HEK293 (cell line): ENCODE measurements around the gene HEATR9.

ENCODE experiments used
- CTCF ChIA-PET: fragments of 350-600 bp; formaldehyde crosslinking; extraction: SDS; loops from one replicate; lab custom pipeline; 2021; ENCODE audit warnings: antibody characterized with exemption; lab: Yijun Ruan, JAX
- POLR2A ChIA-PET: fragments of 300-600 bp; formaldehyde crosslinking; extraction: SDS; loops from one replicate; lab custom pipeline; 2020; ENCODE audit warnings: antibody characterized with exemption, inconsistent platforms; lab: Yijun Ruan, JAX
- H3K27ac ChIP-seq: fragments of 200-500 bp; sonication (Bioruptor generic); 2 replicates; pipeline ENCODE4 v1.5.1; 2014; ENCODE audit warnings: low read depth, low read length, control low read depth, inconsistent platforms; ENCODE audit errors: extremely low read depth
- H3K36me3 ChIP-seq, 2 experiments: fragments of 200-500 bp in 1 of 2; sonication (Bioruptor generic) in 1 of 2; 1 replicate in 1 of 2; 2 replicates in 1 of 2; pipeline ENCODE4 v1.5.1; 2014 to 2017; ENCODE audit warnings: inconsistent platforms in 2 of 2, low read length in 2 of 2; ENCODE audit not compliant: control insufficient read depth in 2 of 2, insufficient read depth in 1 of 2
- H3K4me1 ChIP-seq: fragments of 200-500 bp; sonication (Bioruptor generic); 2 replicates; pipeline ENCODE4 v1.5.1; 2014; ENCODE audit warnings: mild to moderate bottlenecking, low read length, inconsistent platforms; ENCODE audit not compliant: control insufficient read depth, insufficient read depth
- H3K4me3 ChIP-seq: 2 replicates; pipeline ENCODE4 v1.5.1; 2011; ENCODE audit warnings: low read depth, mild to moderate bottlenecking, control low read depth, low read length, moderate library complexity
- H3K9me3 ChIP-seq: fragments of 200-500 bp; sonication (Bioruptor generic); 2 replicates; pipeline ENCODE4 v1.5.1; 2014; ENCODE audit warnings: low read depth, low read length, inconsistent platforms; ENCODE audit not compliant: control insufficient read depth, insufficient read depth
- GLI4 ChIP-seq: fragments of 450-650 bp; formaldehyde crosslinking; IDR thresholded peaks from 2 replicates; pipeline ENCODE4 v1.5.1; 2016; ENCODE audit warnings: missing biosample characterization, missing genetic modification characterization
- PRDM1 ChIP-seq: fragments of 450-650 bp; formaldehyde crosslinking; IDR thresholded peaks from 2 replicates; pipeline ENCODE4; 2016; ENCODE audit warnings: missing biosample characterization, missing genetic modification characterization
- TCF7L2 ChIP-seq: IDR thresholded peaks from 2 replicates; pipeline ENCODE4 v1.6.1; 2011; ENCODE audit warnings: low read depth, mild to moderate bottlenecking, inconsistent platforms, low read length, moderate library complexity, borderline replicate concordance
- WT1 ChIP-seq: fragments of 450-650 bp; formaldehyde crosslinking; IDR thresholded peaks from 2 replicates; pipeline ENCODE4 v1.5.1; 2016; ENCODE audit warnings: missing biosample characterization, missing genetic modification characterization
- ZEB2 ChIP-seq: fragments of 450-650 bp; formaldehyde crosslinking; IDR thresholded peaks from 2 replicates; pipeline ENCODE4 v1.5.1; 2016; ENCODE audit warnings: missing biosample characterization, missing genetic modification characterization
- ZFP41 ChIP-seq: fragments of 450-650 bp; formaldehyde crosslinking; IDR thresholded peaks from 2 replicates; pipeline ENCODE4 v1.5.1; 2016; ENCODE audit warnings: missing biosample characterization, missing genetic modification characterization, borderline replicate concordance
- ZNF121 ChIP-seq: fragments of 450-650 bp; formaldehyde crosslinking; IDR thresholded peaks from 2 replicates; pipeline ENCODE4 v1.5.1; 2016; ENCODE audit warnings: missing biosample characterization, missing genetic modification characterization
- ZNF132 ChIP-seq: fragments of 450-650 bp; formaldehyde crosslinking; IDR thresholded peaks from 2 replicates; pipeline ENCODE4 v1.5.1; 2017; ENCODE audit warnings: missing biosample characterization, missing genetic modification characterization, borderline replicate concordance
- ZNF311 ChIP-seq: fragments of 450-650 bp; formaldehyde crosslinking; IDR thresholded peaks from 2 replicates; pipeline ENCODE4 v1.5.1; 2017; ENCODE audit warnings: missing biosample characterization, missing genetic modification characterization, borderline replicate concordance
- ZNF354C ChIP-seq: fragments of 450-650 bp; formaldehyde crosslinking; IDR thresholded peaks from 2 replicates; pipeline ENCODE4 v1.5.1; 2016; ENCODE audit warnings: missing biosample characterization, missing genetic modification characterization, low read depth, borderline replicate concordance
- ZNF530 ChIP-seq: fragments of 450-650 bp; formaldehyde crosslinking; IDR thresholded peaks from 2 replicates; pipeline ENCODE4 v1.5.1; 2016; ENCODE audit warnings: low read depth, missing biosample characterization, missing genetic modification characterization
- ZNF558 ChIP-seq: fragments of 450-650 bp; formaldehyde crosslinking; IDR thresholded peaks from 2 replicates; pipeline ENCODE4 v1.5.1; 2016; ENCODE audit warnings: missing biosample characterization, missing genetic modification characterization
- ZNF561 ChIP-seq: fragments of 450-650 bp; IDR thresholded peaks from 2 replicates; pipeline ENCODE4 v1.5.1; 2018; ENCODE audit warnings: missing biosample characterization, missing genetic modification characterization, borderline replicate concordance
- ZNF654 ChIP-seq: fragments of 450-650 bp; formaldehyde crosslinking; IDR thresholded peaks from 2 replicates; pipeline ENCODE4 v1.5.1; 2016; ENCODE audit warnings: low read depth, missing biosample characterization, missing genetic modification characterization
- ZNF785 ChIP-seq: fragments of 450-650 bp; formaldehyde crosslinking; IDR thresholded peaks from 2 replicates; pipeline ENCODE4 v1.5.1; 2016; ENCODE audit warnings: missing biosample characterization, missing genetic modification characterization
- ZSCAN30 ChIP-seq: fragments of 450-650 bp; IDR thresholded peaks from 2 replicates; pipeline ENCODE4 v1.5.1; 2018; ENCODE audit warnings: missing biosample characterization, mild to moderate bottlenecking, missing genetic modification characterization, moderate library complexity
- TF ChIP-seq, protein P1 (sequence below): fragments of 450-650 bp; formaldehyde crosslinking; IDR thresholded peaks from 2 replicates; pipeline ENCODE4 v1.5.1; 2017; ENCODE audit warnings: missing biosample characterization, mild to moderate bottlenecking, missing genetic modification characterization, moderate library complexity
- TF ChIP-seq, protein P2 (sequence below): fragments of 450-650 bp; formaldehyde crosslinking; IDR thresholded peaks from 2 replicates; pipeline ENCODE4 v1.5.1; 2016; ENCODE audit warnings: missing biosample characterization, missing genetic modification characterization
- TF ChIP-seq, protein P3 (sequence below): fragments of 450-650 bp; formaldehyde crosslinking; IDR thresholded peaks from 2 replicates; pipeline ENCODE4 v1.5.1; 2016; ENCODE audit warnings: missing biosample characterization, missing genetic modification characterization
- TF ChIP-seq, protein P4 (sequence below): fragments of 450-650 bp; formaldehyde crosslinking; IDR thresholded peaks from 2 replicates; pipeline ENCODE4 v1.5.1; 2016; ENCODE audit warnings: missing biosample characterization, missing genetic modification characterization
- TF ChIP-seq, protein P5 (sequence below): fragments of 450-650 bp; formaldehyde crosslinking; IDR thresholded peaks from 2 replicates; pipeline ENCODE4 v1.5.1; 2016; ENCODE audit warnings: missing biosample characterization, missing genetic modification characterization, borderline replicate concordance
- TF ChIP-seq, protein P6 (sequence below): fragments of 450-650 bp; formaldehyde crosslinking; IDR thresholded peaks from 2 replicates; pipeline ENCODE4 v1.5.1; 2016; ENCODE audit warnings: missing biosample characterization, missing genetic modification characterization

The HEATR9 gene

DNA sequence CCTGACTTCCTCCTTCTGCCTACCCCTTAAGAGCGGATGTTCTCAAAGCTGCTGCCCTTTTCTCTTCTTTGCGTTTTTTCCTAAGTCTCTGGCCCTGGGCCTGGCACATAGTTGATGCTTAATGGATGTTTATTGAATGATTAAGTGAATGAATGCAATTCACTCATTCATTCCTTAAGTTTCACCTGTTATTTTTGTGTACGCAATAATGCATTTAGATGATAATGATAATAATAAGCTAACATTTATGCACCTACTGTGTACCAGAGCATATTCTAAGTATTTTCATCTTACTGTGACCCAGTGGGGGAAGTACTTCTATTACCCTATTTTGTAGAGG, 7.1 kb upstream of the HEATR9 start (continued):
- TF ChIP-seq, protein P1, sequence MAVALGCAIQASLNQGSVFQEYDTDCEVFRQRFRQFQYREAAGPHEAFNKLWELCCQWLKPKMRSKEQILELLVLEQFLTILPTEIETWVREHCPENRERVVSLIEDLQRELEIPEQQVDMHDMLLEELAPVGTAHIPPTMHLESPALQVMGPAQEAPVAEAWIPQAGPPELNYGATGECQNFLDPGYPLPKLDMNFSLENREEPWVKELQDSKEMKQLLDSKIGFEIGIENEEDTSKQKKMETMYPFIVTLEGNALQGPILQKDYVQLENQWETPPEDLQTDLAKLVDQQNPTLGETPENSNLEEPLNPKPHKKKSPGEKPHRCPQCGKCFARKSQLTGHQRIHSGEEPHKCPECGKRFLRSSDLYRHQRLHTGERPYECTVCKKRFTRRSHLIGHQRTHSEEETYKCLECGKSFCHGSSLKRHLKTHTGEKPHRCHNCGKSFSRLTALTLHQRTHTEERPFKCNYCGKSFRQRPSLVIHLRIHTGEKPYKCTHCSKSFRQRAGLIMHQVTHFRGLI (tag by site-specific recombination): no peak

DNA sequence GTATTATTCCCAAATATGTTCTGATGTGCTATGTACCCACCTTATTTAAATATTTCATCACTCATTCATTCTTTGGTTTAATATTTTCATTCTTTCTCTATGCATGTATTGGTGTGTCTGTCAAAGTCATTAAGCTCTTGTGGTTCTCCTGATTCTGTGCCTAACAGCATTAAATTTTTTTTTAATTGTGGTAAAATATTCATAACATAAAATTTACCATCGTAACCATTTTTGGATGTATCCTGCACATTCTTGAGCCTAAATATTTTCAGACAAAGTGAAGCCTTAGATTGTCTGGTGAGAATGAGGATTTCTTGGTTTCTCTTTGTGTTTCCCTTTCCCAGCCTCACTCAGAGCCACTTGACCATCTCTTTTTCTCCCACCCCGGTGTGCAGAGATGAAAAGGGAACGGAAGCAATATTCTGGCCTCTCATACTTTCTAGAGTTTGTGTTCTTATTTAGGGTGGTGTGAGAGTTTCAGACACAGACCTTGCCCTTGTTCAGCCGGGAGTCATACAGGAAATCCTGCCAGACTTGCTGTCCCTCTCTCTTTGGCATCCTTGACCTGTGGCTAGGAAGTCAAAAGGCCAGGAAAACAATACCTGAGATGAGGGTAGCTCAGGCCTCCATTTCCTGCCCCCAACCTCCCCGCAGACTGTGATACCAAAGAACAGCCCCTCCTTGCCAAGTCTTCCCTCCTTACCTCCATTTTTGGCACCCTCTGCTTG, 6.5 kb upstream of the HEATR9 start:
- ChIA-PET POLR2A (interaction anchor here (0.6 kb wide), 1 partner anchor 12 kb away, joined by 3 read pairs; no protein-coding TSS in a partner anchor), CTCF (interaction anchor here (0.7 to 2.1 kb wide), 4 partner anchors 14 to 26 kb away, joined by 4 to 8 read pairs (median 5); no protein-coding TSS in a partner anchor)

DNA sequence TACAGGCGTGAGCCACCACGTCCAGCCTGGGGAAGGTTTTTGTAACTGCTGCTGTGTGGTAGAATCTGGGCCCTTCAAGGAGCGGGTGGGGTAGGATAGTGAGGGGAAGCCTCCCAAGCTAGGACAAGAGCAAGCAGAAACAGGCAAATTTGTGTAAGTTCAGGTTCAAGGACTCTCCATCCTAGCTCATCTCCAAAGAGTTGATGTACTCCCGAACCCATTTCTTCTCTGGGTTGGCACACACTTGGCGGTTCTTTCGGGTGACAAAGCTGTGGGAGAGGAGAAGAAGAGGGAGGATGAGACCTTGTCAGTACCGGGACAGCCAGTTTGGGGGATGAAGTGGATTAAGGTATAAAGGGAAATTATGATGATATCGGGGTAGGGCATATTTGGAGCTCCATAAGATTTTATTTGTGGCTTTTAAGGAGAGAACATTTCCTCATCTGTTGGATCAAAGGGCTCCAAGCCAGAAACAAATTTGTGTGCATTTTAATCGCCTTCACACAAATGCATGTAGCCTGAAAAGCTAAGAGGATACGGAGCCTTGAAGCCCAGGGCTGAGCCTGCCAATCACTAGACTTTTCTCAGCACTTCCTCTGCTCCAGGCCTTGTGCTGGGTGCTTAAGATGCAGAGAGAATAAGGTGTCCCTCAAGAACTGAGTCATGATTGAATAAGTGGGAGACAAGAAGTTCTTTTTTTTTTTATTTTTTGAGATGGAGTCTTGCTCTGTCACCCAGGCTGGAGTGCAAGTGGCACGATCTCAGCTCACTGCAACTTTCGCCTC, 3.7 kb upstream of the HEATR9 start:
- Histone ChIP-seq H3K27ac (no peak overlapping the region), H3K4me3 (no peak overlapping the region), H3K9me3 (no peaks in the 10 kb centered on the region), H3K36me3 (no peaks in the 10 kb centered on the region), H3K4me1 (no peaks in the 10 kb centered on the region)
- ChIA-PET CTCF (interaction anchor here (0.6 to 0.8 kb wide), 4 partner anchors 23 to 137 kb away, joined by 3 to 7 read pairs (median 3); no protein-coding TSS in a partner anchor), POLR2A (no interaction called here)
- TF ChIP-seq, protein P2, sequence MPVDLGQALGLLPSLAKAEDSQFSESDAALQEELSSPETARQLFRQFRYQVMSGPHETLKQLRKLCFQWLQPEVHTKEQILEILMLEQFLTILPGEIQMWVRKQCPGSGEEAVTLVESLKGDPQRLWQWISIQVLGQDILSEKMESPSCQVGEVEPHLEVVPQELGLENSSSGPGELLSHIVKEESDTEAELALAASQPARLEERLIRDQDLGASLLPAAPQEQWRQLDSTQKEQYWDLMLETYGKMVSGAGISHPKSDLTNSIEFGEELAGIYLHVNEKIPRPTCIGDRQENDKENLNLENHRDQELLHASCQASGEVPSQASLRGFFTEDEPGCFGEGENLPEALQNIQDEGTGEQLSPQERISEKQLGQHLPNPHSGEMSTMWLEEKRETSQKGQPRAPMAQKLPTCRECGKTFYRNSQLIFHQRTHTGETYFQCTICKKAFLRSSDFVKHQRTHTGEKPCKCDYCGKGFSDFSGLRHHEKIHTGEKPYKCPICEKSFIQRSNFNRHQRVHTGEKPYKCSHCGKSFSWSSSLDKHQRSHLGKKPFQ (tag by site-specific recombination): no peak
- TF ChIP-seq ZNF558 (tag by site-specific recombination): no peak
- no peak for TF ChIP-seq ZNF561 (tag by site-specific recombination)
- TF ChIP-seq, protein P3, sequence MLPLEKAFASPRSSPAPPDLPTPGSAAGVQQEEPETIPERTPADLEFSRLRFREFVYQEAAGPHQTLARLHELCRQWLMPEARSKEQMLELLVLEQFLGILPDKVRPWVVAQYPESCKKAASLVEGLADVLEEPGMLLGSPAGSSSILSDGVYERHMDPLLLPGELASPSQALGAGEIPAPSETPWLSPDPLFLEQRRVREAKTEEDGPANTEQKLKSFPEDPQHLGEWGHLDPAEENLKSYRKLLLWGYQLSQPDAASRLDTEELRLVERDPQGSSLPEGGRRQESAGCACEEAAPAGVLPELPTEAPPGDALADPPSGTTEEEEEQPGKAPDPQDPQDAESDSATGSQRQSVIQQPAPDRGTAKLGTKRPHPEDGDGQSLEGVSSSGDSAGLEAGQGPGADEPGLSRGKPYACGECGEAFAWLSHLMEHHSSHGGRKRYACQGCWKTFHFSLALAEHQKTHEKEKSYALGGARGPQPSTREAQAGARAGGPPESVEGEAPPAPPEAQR (tag by site-specific recombination): no peak
- TF ChIP-seq GLI4 (tag by site-specific recombination): no peak
- TF ChIP-seq PRDM1 (tag by site-specific recombination): no peak
- no peak for TF ChIP-seq ZFP41 (tag by site-specific recombination)
- no peak for TF ChIP-seq ZNF785 (tag by site-specific recombination)
- no peak for TF ChIP-seq ZNF132 (tag by site-specific recombination)
- TF ChIP-seq ZSCAN30 (tag by site-specific recombination): no peak
- TF ChIP-seq, protein P4, sequence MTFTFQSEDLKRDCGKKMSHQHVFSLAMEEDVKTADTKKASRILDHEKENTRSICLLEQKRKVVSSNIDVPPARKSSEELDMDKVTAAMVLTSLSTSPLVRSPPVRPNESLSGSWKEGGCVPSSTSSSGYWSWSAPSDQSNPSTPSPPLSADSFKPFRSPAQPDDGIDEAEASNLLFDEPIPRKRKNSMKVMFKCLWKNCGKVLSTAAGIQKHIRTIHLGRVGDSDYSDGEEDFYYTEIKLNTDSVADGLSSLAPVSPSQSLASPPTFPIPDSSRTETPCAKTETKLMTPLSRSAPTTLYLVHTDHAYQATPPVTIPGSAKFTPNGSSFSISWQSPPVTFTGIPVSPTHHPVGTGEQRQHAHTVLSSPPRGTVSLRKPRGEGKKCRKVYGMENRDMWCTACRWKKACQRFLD (tag by site-specific recombination): no peak
- TF ChIP-seq, protein P5, sequence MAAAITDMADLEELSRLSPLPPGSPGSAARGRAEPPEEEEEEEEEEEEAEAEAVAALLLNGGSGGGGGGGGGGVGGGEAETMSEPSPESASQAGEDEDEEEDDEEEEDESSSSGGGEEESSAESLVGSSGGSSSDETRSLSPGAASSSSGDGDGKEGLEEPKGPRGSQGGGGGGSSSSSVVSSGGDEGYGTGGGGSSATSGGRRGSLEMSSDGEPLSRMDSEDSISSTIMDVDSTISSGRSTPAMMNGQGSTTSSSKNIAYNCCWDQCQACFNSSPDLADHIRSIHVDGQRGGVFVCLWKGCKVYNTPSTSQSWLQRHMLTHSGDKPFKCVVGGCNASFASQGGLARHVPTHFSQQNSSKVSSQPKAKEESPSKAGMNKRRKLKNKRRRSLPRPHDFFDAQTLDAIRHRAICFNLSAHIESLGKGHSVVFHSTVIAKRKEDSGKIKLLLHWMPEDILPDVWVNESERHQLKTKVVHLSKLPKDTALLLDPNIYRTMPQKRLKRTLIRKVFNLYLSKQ (tag by site-specific recombination): no peak
- no peak for TF ChIP-seq ZNF654 (tag by site-specific recombination)
- no peak for TF ChIP-seq ZNF311 (tag by site-specific recombination)
- TF ChIP-seq ZNF354C (tag by site-specific recombination): no peak

More for the DNA sequence above, 6.5 kb upstream of the HEATR9 start:
- Histone ChIP-seq H3K27ac (no peak overlapping the region), H3K9me3 (no peaks in the 10 kb centered on the region), H3K36me3 (no peaks in the 10 kb centered on the region), H3K4me3 (no peak overlapping the region), H3K4me1 (no peaks in the 10 kb centered on the region)
- TF ChIP-seq ZEB2 (no peak), ZNF530 (no peak), TCF7L2 (no peak), WT1 (tag by site-specific recombination) (no peak), ZNF121 (tag by site-specific recombination) (no peak), ZNF311 (tag by site-specific recombination) (no peak)
- TF ChIP-seq, protein P6, sequence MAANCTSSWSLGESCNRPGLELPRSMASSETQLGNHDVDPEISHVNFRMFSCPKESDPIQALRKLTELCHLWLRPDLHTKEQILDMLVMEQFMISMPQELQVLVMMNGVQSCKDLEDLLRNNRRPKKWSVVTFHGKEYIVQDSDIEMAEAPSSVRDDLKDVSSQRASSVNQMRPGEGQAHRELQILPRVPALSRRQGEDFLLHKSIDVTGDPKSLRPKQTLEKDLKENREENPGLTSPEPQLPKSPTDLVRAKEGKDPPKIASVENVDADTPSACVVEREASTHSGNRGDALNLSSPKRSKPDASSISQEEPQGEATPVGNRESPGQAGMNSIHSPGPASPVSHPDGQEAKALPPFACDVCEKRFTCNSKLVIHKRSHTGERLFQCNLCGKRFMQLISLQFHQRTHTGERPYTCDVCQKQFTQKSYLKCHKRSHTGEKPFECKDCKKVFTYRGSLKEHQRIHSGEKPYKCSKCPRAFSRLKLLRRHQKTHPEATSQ (tag by site-specific recombination): no peak
